Nephron progenitor cell (in vitro differentiated cells): ENCODE measurements around the gene PYGL.

Source experiments
- DNase-seq: peaks from one replicate; pipeline ENCODE4 v3.0.0; 2021
- H3K27ac Mint-ChIP-seq: 2 replicates; pipeline ENCODE4 v1.8.0; 2021; ENCODE audit warnings: mild to moderate bottlenecking, moderate library complexity, mixed read lengths
- H3K27me3 Mint-ChIP-seq: 2 replicates; pipeline ENCODE4 v1.8.0; 2021; ENCODE audit warnings: mild to moderate bottlenecking, low read depth, mixed read lengths; ENCODE audit not compliant: poor library complexity
- H3K36me3 Mint-ChIP-seq: 2 replicates; pipeline ENCODE4 v1.8.0; 2021; ENCODE audit warnings: low read depth, mixed read lengths
- H3K4me1 Mint-ChIP-seq: 2 replicates; pipeline ENCODE4 v1.8.0; 2021; ENCODE audit warnings: mixed read lengths
- H3K4me3 Mint-ChIP-seq: 2 replicates; pipeline ENCODE4 v1.8.0; 2021; ENCODE audit warnings: mild to moderate bottlenecking, moderate library complexity, mixed read lengths
- H3K9me3 Mint-ChIP-seq: 2 replicates; pipeline ENCODE4 v1.8.0; 2021; ENCODE audit warnings: mild to moderate bottlenecking, moderate library complexity, mixed read lengths
- TF ChIP-seq, protein P1 (sequence below): fragments of 200-600 bp; sonication (generic); IDR thresholded peaks from 2 replicates; pipeline ENCODE4 v1.5.0; 2021; ENCODE audit warnings: antibody characterized with exemption

Gene PYGL

DNA sequence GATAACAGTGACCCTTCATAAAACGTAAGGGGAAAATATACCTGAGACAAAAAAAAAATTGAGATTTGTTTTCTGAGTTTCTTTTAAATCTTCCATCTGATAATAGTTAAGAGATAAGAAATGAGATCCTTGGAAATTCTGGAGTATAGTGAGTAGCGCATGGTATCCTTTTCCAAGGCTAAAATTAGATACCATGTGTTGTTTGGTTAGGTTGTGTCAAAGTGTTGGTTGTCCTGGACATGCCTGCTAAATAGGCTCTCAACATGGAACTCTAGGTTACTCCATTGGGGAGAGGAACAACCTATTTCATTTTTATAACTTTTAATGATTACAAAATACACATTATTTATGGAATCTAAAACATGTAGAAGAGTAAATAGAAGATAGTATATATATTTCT is 14.8 kb downstream of the PYGL start:
- H3K36me3 Mint-ChIP-seq, result peaks cover 27% of the 10 kb centered on the region
- H3K4me1 Mint-ChIP-seq, result peaks cover 9% of the 10 kb centered on the region
- TF ChIP-seq, protein P1, sequence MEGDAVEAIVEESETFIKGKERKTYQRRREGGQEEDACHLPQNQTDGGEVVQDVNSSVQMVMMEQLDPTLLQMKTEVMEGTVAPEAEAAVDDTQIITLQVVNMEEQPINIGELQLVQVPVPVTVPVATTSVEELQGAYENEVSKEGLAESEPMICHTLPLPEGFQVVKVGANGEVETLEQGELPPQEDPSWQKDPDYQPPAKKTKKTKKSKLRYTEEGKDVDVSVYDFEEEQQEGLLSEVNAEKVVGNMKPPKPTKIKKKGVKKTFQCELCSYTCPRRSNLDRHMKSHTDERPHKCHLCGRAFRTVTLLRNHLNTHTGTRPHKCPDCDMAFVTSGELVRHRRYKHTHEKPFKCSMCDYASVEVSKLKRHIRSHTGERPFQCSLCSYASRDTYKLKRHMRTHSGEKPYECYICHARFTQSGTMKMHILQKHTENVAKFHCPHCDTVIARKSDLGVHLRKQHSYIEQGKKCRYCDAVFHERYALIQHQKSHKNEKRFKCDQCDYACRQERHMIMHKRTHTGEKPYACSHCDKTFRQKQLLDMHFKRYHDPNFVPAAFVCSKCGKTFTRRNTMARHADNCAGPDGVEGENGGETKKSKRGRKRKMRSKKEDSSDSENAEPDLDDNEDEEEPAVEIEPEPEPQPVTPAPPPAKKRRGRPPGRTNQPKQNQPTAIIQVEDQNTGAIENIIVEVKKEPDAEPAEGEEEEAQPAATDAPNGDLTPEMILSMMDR, result no peak
- H3K27me3 Mint-ChIP-seq, result peaks cover 5% of the 10 kb centered on the region
- H3K27ac Mint-ChIP-seq, result no peak overlapping the region
- no peak overlapping the region for H3K4me3 Mint-ChIP-seq
- H3K9me3 Mint-ChIP-seq, result no peaks in the 10 kb centered on the region
- no peak for DNase-seq

DNA sequence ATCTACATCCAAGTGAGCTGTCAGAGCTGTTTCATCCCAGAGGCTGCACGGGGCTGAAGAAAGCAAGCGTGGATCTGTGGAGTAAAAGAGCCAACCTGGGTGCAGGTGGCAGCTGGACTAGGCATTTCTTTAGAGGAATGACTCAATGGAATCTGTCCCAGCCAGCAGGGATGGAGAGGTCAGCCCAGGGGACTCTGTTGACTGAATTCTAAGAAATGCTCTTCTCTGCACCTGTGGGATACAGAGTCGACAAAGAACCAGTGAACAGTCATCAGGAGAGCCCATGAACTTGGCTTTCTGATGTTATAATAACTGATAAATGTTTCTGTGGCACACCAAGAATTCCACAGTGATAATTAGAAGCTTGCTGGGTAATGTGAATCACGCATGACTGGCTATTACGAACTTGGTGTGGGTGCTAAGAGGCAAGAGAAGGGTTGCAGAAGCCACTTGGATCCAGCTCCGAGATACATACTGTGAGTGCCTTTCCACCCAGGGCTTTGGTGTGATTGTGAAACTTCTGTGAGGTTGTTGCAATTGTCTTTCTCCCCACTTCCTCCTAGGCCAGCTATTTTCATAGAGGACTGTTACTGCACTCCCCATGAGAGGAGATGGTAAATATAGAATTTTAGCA is 16.2 kb downstream of the PYGL start:
- H3K27me3 Mint-ChIP-seq, result peaks cover 5% of the 10 kb centered on the region
- no peak for DNase-seq

DNA sequence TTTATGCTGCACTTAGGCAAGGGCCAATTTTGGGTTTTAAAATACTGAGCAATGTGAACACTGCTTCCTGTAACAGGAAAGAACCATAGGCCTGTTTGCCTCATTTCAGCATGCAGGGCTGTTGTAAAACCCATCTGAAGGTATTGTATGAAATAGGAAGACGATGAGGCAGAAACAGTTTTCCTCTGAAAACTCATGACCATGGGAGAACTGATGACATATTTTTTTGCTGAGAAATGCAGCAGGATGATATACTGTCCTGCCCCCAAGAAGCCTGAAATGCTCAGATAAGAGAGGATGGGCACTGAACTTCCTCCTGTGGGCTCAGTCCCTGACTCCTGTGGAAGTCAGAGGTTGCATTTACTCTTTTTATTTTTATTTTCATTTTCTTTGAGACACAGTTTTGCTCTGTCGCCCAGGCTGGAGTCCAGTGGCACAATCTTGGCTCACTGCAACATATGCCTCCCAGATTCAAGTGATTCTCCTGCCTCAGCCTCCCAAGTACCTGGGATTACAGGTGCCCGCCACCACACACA is 17.4 kb downstream of the PYGL start:
- TF ChIP-seq, protein P1, result no peak
- peaks cover 24% of the 10 kb centered on the region for H3K36me3 Mint-ChIP-seq
- H3K27ac Mint-ChIP-seq, result no peak overlapping the region
- H3K9me3 Mint-ChIP-seq, result no peaks in the 10 kb centered on the region
- DNase-seq, result no peak
- H3K4me3 Mint-ChIP-seq, result no peak overlapping the region
- H3K4me1 Mint-ChIP-seq, result peaks cover 10% of the 10 kb centered on the region
- H3K27me3 Mint-ChIP-seq, result peaks cover 5% of the 10 kb centered on the region

More for the DNA sequence above, 16.2 kb downstream of the PYGL start:
- H3K27ac Mint-ChIP-seq, result no peak overlapping the region
- TF ChIP-seq, protein P1, result no peak
- no peak overlapping the region for H3K4me3 Mint-ChIP-seq
- peaks cover 26% of the 10 kb centered on the region for H3K36me3 Mint-ChIP-seq
- peaks cover 7% of the 10 kb centered on the region for H3K4me1 Mint-ChIP-seq
- no peaks in the 10 kb centered on the region for H3K9me3 Mint-ChIP-seq

DNA sequence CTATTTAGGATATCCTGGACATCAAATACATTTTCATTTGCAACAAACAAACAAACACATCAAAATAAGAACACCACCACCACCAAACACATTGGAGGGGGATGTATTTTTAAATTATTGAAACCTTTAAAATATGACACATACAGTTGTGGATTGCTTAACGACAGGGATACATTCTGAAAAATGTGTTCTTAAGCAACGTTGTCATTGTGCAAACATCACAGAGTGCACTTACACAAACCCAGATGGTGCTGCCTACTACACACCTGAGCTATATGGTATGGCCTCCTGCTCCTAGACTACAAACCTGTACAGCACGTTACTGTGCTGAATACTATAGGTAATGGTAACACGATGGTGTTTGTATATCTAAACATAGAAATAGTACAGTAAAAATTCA is 19.4 kb downstream of the PYGL start:
- Mint-ChIP-seq H3K4me3 (no peak overlapping the region), H3K36me3 (peaks cover 24% of the 10 kb centered on the region), H3K9me3 (no peaks in the 10 kb centered on the region), H3K27me3 (peaks cover 5% of the 10 kb centered on the region), H3K27ac (no peak overlapping the region), H3K4me1 (peaks cover 26% of the 10 kb centered on the region)
- TF ChIP-seq, protein P1, result no peak
- no peak for DNase-seq

DNA sequence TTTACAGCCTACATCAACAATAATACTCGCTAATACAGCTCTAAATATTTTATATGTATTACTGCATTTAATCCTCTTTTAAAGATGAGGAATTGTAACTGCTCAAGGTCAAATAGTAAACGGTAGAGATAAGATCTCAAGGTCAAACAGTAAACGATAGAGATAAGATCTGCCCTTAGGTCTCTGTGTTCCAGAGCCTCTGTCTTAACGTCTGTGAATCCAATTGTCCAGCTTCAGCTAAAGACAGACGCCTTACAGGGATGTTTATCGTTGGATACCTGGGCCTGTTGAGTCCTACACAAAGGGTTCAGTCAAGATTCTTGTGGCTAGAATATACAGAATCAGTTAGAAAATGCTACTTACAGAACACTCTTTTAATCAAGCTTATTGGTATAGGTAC is 20.0 kb downstream of the PYGL start:
- Mint-ChIP-seq H3K4me1 (peaks cover 26% of the 10 kb centered on the region), H3K9me3 (no peaks in the 10 kb centered on the region), H3K27me3 (peaks cover 5% of the 10 kb centered on the region), H3K27ac (no peak overlapping the region), H3K36me3 (peaks cover 22% of the 10 kb centered on the region), H3K4me3 (no peak overlapping the region)
- TF ChIP-seq, protein P1, result no peak
- DNase-seq, result no peak

DNA sequence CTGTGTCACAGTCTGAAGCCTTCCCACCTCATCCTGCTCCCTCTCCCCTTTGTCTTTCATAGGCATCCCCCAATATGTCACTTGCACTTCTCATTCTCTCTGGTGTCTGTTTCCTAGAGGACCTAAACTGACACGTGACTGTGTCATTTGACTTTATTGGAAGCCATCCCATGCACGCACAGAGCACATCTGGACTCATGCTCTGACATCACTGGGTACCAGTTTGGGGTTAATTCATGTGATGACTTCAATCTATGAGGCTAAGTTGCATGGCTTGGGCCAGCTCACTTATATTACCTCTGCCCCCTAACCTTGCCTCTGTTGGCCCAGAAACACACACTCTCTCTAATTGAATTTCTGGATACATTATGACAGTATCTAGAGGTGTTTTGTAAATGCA is 21.5 kb downstream of the PYGL start:
- TF ChIP-seq, protein P1, result no peak
- Mint-ChIP-seq H3K27ac (no peak overlapping the region), H3K27me3 (peaks cover 2% of the 10 kb centered on the region), H3K4me1 (peaks cover 26% of the 10 kb centered on the region), H3K9me3 (no peaks in the 10 kb centered on the region), H3K36me3 (peaks cover 31% of the 10 kb centered on the region), H3K4me3 (no peak overlapping the region)
- no peak for DNase-seq
